Astrocyte of the hippocampus (primary cell): Measurements from ENCODE around the gene RBM33.
A peak's percentile ranks its signal among the peaks of the same experiment; 100 is the strongest.

Source experiments
- DNase-seq: peaks from one replicate; pipeline ENCODE4 v3.0.0; 2011; ENCODE audit warnings: low read depth, low spot score

The RBM33 gene

DNA sequence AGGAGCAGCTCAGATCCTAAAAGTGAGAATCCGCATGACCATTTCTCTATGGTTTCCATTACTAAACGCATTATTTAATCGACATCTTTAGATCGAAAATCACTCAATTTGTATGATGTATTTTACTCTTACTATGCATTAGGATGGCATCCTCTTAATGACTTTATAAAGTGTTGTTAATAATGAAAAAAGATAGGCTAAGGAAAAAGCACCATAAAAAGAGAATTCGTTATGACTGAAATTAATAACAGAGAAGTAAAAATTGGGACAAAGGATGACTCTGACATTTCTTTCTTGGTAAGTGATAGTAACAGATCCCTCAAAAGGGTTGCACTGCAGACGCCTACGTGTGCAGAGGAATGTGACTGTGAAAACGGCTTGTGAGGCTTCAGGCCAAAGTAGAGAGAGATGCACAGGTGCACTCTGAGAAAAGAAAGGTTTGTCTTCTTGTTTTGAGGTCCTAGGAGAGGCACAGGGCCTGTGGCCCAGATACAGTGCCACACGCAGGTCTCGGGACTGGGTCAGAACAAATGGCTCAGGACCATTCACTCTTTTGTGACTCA is 23.0 kb upstream of the RBM33 start:
- DNase-seq, result no peak

GRCh38 chr7:155624412-155624811 is 20.0 kb upstream of the RBM33 start:
- DNase-seq, result no peak

DNA sequence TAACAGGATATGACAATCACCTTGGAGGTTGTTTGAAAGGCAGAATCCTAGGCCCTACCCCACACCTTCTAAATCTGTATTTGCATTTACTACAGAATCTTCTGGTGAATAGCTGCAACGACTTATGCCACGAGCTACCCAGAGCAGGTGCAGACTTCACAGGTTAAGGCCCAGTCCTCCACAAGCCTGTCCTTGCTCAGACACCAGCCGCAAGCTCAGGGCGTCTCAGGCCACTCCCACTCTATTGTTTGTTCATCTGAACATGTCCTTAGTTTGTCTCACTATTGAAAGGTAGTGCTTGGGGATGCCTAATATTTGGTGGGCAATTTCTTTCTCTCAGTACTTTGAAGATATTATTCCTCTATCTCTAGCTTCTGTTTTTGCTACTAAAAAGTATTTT is 18.9 kb upstream of the RBM33 start:
- DNase-seq, result no peak

DNA sequence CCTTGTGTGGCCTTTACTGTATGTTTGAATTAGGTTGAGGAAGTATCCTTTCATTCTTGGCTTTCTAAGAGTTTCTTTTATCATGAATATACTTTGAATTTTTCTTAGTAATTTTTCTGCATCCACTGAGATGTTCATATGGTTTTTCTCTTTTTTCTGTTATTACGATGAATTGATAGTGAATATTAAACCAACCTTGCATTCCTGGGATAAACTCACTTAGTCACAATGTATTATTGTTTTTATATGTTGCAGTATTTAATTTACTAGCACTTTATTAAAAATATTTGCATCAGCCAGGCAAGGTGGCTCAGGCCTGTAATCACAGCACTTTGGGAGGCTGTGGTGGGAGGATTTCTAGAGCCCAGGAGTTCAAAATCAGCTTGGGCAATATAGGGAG is 15.3 kb upstream of the RBM33 start:
- no peak for DNase-seq

GRCh38 chr7:155631155-155631554 is 13.3 kb upstream of the RBM33 start:
- DNase-seq, result no peak

GRCh38 chr7:155635817-155636216 is 8.6 kb upstream of the RBM33 start:
- no peak for DNase-seq

DNA sequence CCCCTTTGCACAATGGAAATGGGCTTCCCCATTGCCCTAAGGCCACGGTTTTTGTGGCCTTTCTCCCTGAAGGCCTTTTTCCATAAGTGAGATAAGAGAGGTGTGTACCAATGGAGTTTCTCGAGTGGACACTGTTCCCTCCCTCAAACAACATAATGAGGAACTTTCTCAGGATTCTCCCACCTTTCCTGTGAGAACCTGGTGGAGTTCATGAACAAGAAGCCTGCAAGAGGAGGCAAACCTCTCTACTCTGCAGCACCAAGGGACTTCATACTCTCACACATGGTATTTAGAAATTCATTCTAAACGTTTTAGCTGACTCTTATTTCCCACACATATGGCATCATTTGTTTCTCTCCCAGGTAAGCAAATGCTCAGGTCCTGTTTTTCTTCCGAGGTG is 7.3 kb upstream of the RBM33 start:
- no peak for DNase-seq

DNA sequence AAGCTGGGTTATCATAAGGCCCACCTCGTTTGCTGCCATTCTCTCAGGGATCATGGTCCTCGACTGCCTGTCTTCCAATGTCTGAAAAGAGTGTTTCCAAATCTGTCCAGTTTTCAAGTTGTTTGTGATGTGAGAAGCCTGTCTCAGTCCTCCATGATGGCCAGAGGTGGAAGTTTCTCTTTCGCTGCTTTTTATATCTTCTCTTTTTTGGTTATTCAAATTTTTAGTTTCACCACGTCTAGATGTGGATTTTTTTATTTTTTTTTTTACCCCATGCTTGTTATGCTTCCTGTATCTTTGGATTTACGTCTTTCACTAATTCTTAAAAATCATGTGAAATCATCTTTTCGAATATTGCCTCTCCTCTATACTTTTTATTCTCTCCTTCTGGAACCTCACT is 6.1 kb upstream of the RBM33 start:
- no peak for DNase-seq

DNA sequence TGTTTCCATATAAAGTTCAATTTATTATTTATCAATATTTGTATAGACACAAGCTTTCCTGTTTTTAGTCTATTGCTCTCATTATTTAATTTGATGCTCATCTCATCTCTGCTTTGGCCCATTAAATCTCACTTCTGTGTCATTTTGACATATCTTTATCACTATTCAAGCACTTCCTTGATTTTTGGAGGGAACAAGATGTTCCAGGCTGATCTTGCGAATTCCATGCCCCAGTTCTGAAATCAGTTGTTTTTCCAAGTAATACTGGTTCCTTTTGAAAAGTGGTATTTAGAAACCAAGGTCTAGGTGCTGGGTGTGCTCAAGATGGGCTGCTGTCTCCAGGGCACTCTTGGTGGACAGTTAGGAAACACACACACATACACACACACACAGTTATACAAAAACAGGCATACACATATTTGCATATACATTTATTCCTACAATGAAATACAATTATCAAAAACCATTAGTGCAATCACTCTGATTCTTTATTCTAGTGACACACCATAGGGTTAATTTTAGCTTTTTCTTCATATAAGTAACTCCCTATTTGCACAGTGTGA is 4.4 kb upstream of the RBM33 start:
- DNase-seq, result no peak

DNA sequence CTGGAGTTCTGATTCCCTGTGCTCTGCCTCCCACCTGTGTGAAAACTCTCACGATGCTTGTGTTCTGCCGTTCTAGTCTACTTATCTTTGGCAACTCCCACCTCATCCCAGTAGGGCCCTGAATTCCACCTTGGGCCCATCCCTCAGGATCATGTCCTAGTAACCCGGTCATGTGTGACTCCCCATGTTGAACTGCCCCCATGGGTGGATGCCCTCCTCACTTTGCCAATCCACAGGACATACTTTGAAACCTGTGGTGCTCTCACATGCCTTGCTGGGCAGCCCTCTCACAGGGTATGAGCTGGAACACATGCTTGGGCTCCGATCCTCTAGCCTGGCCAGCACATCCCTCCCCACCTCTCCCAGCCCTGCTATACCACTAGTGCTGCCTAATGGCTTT is 3.8 kb upstream of the RBM33 start:
- DNase-seq, result no peak

GRCh38 chr7:155643804-155644177 is 670 bp upstream of the RBM33 start:
- DNase-seq, result no peak

- peak; percentile 61 for DNase-seq
These were observed 579 bp downstream of the RBM33 start for GRCh38 chr7:155644971-155645509.

DNA sequence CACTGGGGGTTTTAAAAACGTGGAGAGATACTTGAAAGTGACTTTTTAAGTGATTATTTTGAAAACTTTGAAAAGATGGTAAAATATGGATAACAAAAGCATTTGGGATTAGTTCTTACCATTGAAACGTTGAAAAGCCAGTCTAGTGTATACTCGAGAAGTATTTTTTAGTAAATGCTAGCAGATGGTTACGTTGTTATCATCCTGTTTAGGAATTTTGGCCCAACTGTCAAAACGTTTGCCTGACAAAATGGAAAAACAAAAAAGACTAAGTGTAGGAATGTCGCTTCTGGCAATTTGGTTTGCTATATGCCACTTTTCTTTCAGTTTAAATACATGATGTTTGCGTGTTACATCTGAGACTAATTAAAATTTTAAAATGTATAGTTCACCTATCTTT is 1.2 kb downstream of the RBM33 start:
- DNase-seq, result no peak

- no peak for DNase-seq
These were observed 2.2 kb downstream of the RBM33 start for GRCh38 chr7:155646669-155647068.

GRCh38 chr7:155647302-155647701 is 2.8 kb downstream of the RBM33 start:
- DNase-seq, result no peak

DNA sequence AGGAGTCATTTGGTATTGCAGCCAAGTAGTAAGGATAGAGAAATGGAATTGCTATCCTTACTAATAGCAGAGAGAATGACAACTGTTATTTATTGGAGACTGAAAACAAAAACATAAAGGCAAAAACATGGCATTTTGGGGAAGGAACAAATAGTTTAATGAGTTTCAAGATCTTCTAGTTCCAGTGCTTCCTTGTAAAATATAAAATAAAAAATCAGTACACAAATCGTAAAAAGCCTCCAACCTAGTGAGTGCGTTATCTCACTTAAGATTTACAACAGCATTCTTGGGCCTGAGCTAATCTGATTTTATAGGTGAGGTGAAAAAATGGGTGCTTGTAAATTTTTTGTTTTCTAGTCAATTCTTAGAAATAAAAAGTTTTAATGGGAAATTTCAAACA is 3.3 kb downstream of the RBM33 start:
- DNase-seq, result no peak

GRCh38 chr7:155648752-155649339 is 4.4 kb downstream of the RBM33 start:
- no peak for DNase-seq

DNA sequence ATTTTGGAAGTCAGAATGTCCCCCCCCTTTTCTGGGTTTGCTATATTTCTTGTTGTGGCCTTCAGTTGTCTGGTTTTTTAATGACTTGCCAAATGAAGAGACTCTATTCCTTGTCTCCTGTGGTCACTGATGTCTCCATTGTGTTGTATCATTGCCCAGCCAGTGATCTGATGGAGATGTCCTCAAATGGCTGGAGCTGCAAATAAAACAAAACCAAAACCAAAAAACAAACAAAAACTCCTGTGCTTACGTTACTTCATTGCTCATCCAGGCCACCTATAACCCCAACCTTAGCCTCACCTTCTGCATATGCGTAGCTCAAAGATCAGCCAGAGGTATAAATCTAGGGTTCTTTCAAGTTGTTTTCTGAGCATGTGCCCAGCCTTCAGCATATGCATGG is 5.1 kb downstream of the RBM33 start:
- no peak for DNase-seq

DNA sequence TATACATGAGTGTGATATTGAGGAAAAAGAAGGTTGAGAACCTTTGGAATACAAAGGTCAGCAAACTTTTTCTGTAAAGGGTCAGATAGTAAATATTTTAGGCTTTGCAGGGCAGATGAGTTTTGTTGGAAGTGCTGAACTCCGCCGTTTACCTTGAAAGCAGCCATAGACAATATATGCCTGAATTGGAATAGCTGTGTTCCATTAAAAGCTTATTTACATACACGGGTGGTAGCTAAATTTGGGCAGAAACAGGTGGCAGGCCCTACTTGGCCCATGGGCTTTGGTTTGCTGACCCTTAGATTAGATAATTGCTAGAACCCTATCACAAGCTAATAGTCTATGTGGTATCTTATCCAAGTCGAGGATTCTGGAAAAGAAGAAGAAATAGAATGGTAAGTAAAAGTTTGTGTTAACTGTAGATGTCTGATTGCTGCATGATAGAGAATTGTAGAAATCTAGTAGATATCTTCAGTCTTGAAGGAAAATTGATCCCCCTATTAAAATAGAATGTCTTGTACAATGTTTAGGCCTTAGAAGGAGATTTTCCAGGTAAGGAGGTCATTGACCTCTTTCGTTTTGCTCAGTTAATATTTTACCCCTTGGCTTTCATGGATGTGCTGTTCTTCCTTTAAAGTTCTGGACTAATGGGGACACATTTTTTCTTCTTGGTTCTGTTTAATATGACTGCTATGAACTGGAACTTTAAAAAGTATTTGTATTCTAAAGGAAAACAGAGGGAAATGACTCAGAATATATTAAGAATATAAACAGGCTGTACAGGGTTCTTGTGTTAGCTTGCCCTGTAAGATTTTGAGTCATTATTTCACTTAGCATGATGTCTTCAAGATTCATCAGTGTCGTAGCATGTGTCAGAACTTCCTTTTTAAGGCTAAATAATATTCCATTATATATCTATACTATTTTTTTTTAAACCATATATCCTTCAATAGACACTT is 8.0 kb downstream of the RBM33 start:
- DNase-seq, result no peak

DNA sequence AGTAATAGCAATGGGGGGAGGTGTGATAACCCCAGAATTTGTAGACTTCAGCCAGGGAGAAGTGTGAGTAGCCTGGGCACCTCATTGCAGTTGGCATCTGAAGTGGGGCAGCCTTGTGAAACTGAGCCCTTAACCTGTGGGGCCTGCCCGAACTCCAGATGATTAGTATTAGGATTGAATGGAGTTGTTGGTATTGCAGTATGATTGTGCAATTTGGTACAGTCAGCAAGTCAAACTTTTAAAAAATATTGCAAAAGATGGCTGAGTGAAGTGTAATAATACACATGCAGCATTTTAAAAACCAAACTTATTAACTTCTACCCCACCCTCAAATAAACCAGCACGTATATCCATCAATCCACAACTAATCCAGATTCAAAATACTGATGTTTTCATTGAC is 9.3 kb downstream of the RBM33 start:
- no peak for DNase-seq

- DNase-seq, result no peak
These were observed 12.4 kb downstream of the RBM33 start for GRCh38 chr7:155656891-155657290.

DNA sequence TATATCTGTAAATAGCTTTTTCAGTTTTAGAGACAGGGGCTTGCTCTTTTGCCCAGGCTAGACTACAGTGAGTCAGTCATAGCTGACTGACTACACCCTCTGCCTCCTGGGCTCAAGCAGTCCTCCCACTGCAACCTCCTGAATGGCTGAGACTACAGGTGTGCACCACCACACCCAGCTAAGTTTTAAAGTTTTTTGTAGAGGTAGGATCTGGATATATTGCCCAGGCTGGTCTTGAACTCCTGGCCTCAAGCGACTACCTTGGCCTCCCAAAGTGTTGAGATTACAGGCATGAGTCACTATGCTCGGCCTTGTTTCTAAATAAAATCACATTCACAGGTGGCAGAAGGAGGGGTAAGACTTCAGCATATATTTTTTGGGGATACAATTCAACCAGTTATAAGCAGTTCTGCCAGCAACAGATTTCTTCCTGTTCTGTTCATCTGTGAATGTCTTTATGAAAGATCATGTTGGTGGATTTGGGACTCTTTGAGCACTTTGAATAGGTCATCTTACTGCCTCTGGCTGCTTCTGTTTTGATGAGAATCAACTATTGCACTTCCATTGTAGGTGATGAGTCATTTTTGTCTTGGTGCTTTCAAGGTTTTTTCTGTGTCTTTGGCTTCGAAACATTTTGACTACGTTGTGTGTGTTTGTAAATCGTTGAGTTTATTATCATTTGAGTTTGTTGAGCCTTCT is 15.7 kb downstream of the RBM33 start:
- no peak for DNase-seq
